GM06990 (cell line): ENCODE results near the gene ACTL7A.

Experiments
- DNase-seq: peaks from one replicate; pipeline ENCODE4 v3.0.0-alpha.2; 2011; ENCODE audit not compliant: insufficient read length; ENCODE audit errors: extremely low read depth
- H3K27me3 ChIP-seq: replicated peaks from 2 replicates; pipeline ENCODE4 v1.6.0; 2011; ENCODE audit warnings: low read length; ENCODE audit not compliant: control insufficient read depth, insufficient read depth
- H3K36me3 ChIP-seq: 2 replicates; pipeline ENCODE4 v1.5.1; 2011; ENCODE audit warnings: low read length; ENCODE audit not compliant: control insufficient read depth, insufficient read depth
- H3K4me3 ChIP-seq: replicated peaks from 2 replicates; pipeline ENCODE4 v1.5.1; 2011; ENCODE audit warnings: low read depth, mild to moderate bottlenecking, control low read depth, low read length
- CTCF ChIP-seq: IDR thresholded peaks from 2 replicates; pipeline ENCODE4 v1.5.1; 2011; ENCODE audit warnings: low read length, control low read depth, mild to moderate bottlenecking, inconsistent platforms; ENCODE audit not compliant: insufficient read depth, poor library complexity, severe bottlenecking

ACTL7A gene

GRCh38 chr9:108852079-108852478, 10.0 kb upstream of the ACTL7A start:
- Histone ChIP-seq H3K4me3 (no peak overlapping the region), H3K27me3 (no peaks in the 10 kb centered on the region), H3K36me3 (no peaks in the 10 kb centered on the region)
- DNase-seq, result no peak
- no peak for TF ChIP-seq CTCF

DNA sequence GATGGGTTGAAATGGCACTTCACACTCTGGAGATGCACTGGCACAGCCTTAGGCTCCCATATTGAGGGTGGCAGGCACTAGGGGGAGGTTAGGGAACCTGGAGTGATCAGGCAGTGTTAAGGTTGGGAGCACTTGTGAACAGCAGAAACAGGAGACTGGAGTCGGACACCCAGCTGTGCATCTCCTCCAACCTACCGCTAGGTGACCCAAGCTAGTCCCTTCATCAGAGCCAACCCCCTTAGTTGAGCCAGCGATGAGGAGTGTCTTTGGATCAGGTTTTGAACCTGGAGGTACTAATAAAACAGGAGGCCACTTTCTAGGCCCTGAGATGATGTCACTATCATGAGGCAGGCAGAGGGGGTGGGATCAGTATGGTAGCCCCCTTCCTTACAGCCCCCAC, 8.0 kb upstream of the ACTL7A start:
- no peak for DNase-seq
- H3K27me3 ChIP-seq, result no peaks in the 10 kb centered on the region
- H3K36me3 ChIP-seq, result no peaks in the 10 kb centered on the region
- H3K4me3 ChIP-seq, result no peak overlapping the region
- TF ChIP-seq CTCF, result no peak

DNA sequence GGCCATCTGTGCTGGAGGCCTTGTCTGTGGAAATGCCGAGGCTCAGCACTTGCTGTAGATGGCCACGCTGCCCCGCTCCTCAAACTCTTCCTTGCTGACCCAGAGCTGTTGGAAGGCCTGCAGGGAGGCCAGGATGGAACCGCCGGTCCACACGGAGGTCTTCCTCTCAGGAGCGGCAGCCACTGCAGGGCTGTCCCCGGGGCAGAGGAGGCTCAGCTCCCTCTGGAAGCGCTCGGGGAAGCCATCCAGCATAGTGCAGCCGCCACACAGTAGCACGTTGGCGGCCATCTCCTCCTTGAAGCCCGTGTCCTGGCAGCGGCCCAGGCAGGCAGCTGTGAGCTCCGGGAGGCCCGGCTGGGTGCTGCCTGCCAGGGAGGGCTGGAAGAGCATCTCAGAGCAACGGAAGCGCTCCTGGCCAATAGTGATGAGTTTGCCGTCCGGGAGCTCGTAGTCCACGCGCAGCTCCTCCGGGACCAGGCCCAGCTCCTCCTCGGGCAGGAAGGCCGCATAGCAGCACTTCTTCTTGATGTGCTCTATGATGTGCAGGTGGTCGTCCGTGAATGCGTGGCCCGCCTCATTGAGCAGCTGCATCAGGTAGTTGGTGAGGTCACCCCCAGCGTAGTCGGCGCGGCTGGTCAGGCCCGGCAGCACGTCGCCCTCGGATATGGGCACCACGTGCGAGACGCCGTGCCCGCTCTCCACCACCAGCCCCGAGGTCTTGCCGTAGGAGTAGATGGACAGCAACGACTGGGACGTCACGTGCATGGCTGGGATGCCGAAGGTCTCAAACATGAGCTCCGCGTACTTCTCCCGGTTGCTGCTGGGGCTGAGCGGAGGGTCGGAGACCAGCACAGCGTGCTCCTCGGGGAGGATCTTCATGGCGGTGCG, 7.2 kb upstream of the ACTL7A start:
- no peaks in the 10 kb centered on the region for H3K36me3 ChIP-seq
- no peak overlapping the region for H3K4me3 ChIP-seq
- no peak for TF ChIP-seq CTCF
- no peaks in the 10 kb centered on the region for H3K27me3 ChIP-seq
- DNase-seq, result no peak

GRCh38 chr9:108855529-108855886, 6.6 kb upstream of the ACTL7A start:
- H3K27me3 ChIP-seq, result no peaks in the 10 kb centered on the region
- DNase-seq, result no peak
- no peak for TF ChIP-seq CTCF
- no peaks in the 10 kb centered on the region for H3K36me3 ChIP-seq
- no peak overlapping the region for H3K4me3 ChIP-seq

DNA sequence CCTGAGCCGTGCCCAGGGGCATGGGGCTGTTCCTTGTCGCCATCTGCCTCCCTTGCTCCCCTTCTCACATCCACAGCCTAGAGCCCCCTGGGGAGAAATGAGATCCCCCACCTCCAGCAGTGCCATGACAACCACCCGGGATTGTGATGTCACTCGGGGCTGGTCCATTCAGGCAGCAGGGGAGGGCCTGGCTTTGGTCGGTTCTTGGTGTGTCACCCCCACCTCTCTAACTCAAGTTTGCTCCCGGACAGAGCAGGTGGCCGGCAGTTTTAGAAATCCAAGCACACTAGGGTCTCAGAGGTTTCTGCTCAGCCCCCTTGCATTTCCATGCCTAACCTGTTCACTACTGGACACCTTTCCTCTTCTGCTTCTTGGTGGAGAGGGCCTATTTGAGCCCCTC, 6.2 kb upstream of the ACTL7A start, which contains the start of gene ACTL7B:
Gene ACTL7B (minus strand): TSS at position 99 of the 400 bp plus-strand sequence. CDS start 56 bp downstream, at position 43.
- no peak for DNase-seq
- Histone ChIP-seq H3K27me3 (no peaks in the 10 kb centered on the region), H3K4me3 (no peak within 1 kb of the TSS), H3K36me3 (no peaks in the 10 kb centered on the region)
- no peak for TF ChIP-seq CTCF
